Measurements from ENCODE around the gene SLC6A4.
"Not testable (repeated sequence)": the region's sequence is repeated elsewhere in the genome, so short reads cannot be mapped to it uniquely, and the experiment has no call there.

Gene SLC6A4

DNA sequence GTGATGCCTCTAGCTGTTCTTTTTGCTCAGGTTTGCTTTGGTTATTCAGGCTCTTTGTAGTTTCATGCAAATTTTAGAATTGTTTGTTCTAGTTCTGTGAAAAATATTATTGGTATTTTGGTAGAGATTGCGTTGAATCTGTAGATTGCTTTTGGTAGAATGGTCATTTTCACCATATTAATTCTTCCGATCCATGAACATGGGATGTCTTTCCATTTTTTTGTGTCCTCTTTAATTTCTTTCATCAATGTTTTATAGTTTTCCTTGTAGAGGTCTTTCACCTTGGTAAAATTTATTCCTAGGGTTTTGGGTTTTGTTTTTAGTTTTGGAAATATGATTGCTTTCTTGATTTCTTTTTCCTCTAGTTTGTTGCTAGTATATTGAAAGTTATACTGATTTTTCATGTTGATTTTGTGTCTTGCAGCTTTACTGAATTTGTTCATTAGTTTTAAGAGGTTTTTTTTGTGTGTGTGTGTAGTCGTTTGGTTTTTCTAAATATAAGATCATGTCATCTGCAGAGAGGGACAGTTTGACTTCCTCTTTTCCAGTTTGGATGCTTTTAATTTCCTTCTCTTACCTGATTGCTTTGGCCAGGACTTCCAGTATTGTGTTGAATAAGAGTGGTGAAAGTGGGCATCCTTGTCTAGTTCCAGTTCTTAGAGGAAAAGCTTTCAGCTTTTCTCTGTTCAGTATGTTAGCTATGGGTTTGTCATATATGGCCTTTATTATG is 76.4 kb downstream of the SLC6A4 start:
- TF ChIP-seq, protein P1, sequence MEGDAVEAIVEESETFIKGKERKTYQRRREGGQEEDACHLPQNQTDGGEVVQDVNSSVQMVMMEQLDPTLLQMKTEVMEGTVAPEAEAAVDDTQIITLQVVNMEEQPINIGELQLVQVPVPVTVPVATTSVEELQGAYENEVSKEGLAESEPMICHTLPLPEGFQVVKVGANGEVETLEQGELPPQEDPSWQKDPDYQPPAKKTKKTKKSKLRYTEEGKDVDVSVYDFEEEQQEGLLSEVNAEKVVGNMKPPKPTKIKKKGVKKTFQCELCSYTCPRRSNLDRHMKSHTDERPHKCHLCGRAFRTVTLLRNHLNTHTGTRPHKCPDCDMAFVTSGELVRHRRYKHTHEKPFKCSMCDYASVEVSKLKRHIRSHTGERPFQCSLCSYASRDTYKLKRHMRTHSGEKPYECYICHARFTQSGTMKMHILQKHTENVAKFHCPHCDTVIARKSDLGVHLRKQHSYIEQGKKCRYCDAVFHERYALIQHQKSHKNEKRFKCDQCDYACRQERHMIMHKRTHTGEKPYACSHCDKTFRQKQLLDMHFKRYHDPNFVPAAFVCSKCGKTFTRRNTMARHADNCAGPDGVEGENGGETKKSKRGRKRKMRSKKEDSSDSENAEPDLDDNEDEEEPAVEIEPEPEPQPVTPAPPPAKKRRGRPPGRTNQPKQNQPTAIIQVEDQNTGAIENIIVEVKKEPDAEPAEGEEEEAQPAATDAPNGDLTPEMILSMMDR (conservative IDR thresholded peaks at IDR 0.05; ENCODE audit: low read depth, low read length) = no peak
- H3K4me3 ChIP-seq (ENCODE audit: low read depth, low read length) = no peak overlapping the region
- no peak for DNase-seq (ENCODE audit: low read depth)

DNA sequence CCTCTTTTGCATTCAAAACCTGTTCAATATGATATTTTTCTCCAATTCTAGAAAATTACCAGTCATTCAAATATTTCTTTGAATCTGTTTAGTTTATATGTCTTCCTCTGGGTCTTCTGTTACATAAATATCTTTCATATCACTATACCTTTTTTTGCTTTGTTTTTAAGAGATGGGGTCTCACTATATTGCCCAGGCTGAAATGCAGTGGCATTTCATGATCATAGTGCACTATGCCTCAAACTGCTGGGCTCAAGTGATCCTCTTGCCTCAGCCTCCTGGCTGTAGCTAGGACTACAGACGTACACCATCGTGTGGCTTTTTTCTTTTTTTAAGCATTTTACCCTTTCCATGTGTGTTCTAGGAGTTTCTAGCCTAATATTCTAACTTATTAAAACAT is 80.1 kb downstream of the SLC6A4 start:
- DNase-seq (ENCODE audit: low read depth) = no peak
- TF ChIP-seq, protein P1 (conservative IDR thresholded peaks at IDR 0.05; ENCODE audit: low read depth, low read length) = no peak
- no peak overlapping the region for H3K4me3 ChIP-seq (ENCODE audit: low read depth, low read length)

DNA sequence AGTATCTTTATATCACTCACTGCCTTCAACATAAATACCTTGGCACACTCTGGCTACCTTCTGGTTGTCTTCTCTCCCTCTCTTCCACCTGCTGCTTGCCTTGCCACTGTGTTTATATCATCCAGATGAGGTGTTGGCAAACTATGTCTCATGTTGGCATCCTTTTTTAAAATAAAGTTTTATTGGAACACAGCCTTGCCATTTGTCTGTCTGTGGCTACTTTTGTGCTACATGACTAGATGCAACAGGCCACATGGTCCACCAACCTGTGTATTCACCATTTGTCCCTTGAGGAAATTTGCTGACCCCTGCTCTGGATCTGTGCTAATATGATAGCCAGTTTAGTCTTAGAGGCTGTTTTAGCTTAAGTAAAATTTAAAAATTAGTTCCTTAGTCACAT is 82.0 kb downstream of the SLC6A4 start:
- TF ChIP-seq, protein P1 (conservative IDR thresholded peaks at IDR 0.05; ENCODE audit: low read depth, low read length) = no peak
- no peak for DNase-seq (ENCODE audit: low read depth)

DNA sequence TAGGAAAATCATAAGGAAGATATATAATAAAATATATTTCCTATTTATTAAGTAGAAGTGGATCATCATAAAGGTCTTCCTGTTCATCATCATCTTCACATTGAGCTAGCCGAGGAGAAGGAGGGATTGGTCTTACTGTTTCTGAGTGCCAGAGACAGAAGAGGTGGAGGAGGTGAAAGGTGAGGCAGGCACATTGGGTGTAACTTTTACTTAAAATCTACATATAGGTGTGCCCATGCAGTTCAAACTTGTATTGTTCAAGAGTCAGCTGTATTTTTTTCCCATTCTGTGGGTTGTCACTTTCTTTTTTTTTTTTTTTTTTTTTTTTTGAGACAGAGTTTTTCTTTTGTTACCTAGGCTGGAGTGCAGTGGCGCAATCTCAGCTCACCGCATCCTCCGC is 84.0 kb downstream of the SLC6A4 start:
- TF ChIP-seq, protein P1 (conservative IDR thresholded peaks at IDR 0.05; ENCODE audit: low read depth, low read length) = no peak
- DNase-seq (ENCODE audit: low read depth) = no peak
- no peak overlapping the region for H3K4me3 ChIP-seq (ENCODE audit: low read depth, low read length)

More for the DNA sequence above, 82.0 kb downstream of the SLC6A4 start:
- H3K4me3 ChIP-seq (ENCODE audit: low read depth, low read length) = no peak overlapping the region

DNA sequence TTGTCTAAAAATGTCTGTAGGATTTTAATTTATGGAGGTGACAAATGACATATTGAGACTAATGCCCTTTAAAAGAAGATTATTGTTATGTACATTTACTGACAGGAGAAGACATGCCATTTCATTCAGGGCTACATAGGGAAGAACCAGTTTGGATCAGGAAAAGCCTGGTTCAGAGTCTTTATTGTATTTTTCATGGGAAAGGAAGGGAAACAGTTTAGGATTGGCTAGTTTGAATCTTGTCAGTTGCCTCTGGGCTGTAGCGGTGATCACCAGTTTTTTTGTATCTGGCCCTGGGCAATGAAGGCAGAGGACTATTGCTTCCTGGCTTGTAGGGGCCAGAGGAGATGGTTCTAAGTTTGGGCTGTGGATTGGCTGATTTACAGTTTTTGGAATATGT is 87.1 kb downstream of the SLC6A4 start:
- H3K4me3 ChIP-seq (ENCODE audit: low read depth, low read length) = no peak overlapping the region
- TF ChIP-seq, protein P1 (conservative IDR thresholded peaks at IDR 0.05; ENCODE audit: low read depth, low read length) = no peak
- DNase-seq (ENCODE audit: low read depth) = no peak

DNA sequence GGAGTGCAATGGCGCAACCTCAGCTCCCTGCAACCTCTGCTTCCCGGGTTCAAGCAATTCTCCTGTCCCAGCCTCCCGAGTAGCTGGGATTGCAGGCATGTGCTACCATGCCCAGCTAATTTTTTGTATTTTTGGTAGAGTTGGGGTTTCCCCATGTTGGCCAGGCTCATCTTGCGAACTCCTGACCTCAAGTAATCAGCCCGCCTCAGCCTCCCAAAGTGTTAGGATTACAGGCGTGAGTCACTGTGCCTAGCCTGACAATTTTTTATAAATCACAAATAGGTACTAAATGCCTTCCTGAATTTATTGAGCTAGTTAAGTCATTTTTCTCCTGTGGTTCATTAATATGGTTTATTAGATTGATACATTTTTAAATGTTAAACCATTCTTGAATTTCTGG is 87.6 kb downstream of the SLC6A4 start:
- DNase-seq (ENCODE audit: low read depth) = peak; percentile 16
- not testable (repeated sequence) for H3K4me3 ChIP-seq (ENCODE audit: low read depth, low read length)
